Right lobe of liver (tissue), 6 donors: ENCODE data around the gene NDUFA5. TPM values are rescaled to one million over a fixed set of nuclear protein-coding genes. Genes with fewer than 3 reads are reported as not detected.

ENCODE experiments used
- ATAC-seq, 4 donors: fragments of 200-7000 bp; cut with Tn5 transposase; one replicate each; pipeline ENCODE4 v1.9.1; 2020; ENCODE audit warnings: mild to moderate bottlenecking in 4 of 4, moderate library complexity in 4 of 4
- DNase-seq, 3 donors: peaks; one replicate each; pipeline ENCODE4 v3.0.0-alpha.2; 2020
- H3K27ac ChIP-seq, 3 donors: fragments of 200-600 bp; one replicate each; pipeline ENCODE4 v1.8.0; 2022
- H3K27me3 ChIP-seq, 2 donors: fragments of 200-600 bp; one replicate each; pipeline ENCODE4 v1.8.0; 2022
- H3K36me3 ChIP-seq, 4 donors: fragments of 200-600 bp; sonication (generic) in 1 of 4; one replicate each; pipeline versions ENCODE4 v1.5.1 to v1.8.0; 2017 to 2022; ENCODE audit warnings: control low read depth in 1 of 4
- H3K4me1 ChIP-seq, 4 donors: fragments of 200-600 bp; sonication (generic) in 1 of 4; one replicate each; pipeline versions ENCODE4 v1.5.1 to v1.8.0; 2017 to 2022; ENCODE audit warnings: control low read depth in 1 of 4
- H3K4me3 ChIP-seq, 3 donors: fragments of 200-600 bp; one replicate each; pipeline ENCODE4 v1.8.0; 2022
- H3K9me3 ChIP-seq, 4 donors: fragments of 200-600 bp; sonication (generic) in 1 of 4; one replicate each; pipeline versions ENCODE4 v1.5.1 to v1.8.0; 2017 to 2022; ENCODE audit warnings: control low read depth in 1 of 4
- CTCF ChIP-seq, 4 donors: fragments of 200-600 bp in 3 of 4; fragments of 450-650 bp in 1 of 4; IDR thresholded peaks; one replicate each; pipeline versions ENCODE4 v1.5.1 to v1.8.0; 2016 to 2022; ENCODE audit warnings: antibody characterized with exemption in 4 of 4, mild to moderate bottlenecking in 2 of 4
- POLR2A ChIP-seq: fragments of 450-650 bp; IDR thresholded peaks from one replicate; pipeline ENCODE4 v1.6.1; 2017; ENCODE audit warnings: antibody characterized with exemption, mild to moderate bottlenecking
- WGBS: methylation state at CpG from one replicate; pipeline ENCODE4 v1.1.6; 2018; ENCODE audit warnings: low coverage, low lambda C conversion rate; ENCODE audit not compliant: insufficient coverage; ENCODE audit errors: missing lambda C conversion rate; 5-methylcytosine and 5-hydroxymethylcytosine counted together
- intact Hi-C, 2 donors: fragments of 100-400 bp; cut with DNase I; formaldehyde crosslinking; loops; one replicate each; pipeline versions ENCODE4 v1.11.2 to v1.14.1; 2022
- total RNA-seq, 6 experiments: library from RNA; depleted of rRNA in 2 of 6; stranded (reverse); fragments of >200 nt in 2 of 6; fragmentation: NEBNext Ultra II Directional in 3 of 6; extraction: Animal tissue kit (Norgen Biotek cat#: 25700) in 3 of 6; gene quantifications; one replicate each; pipeline versions ENCODE4 v1.1.0 to v1.2.4, GENCODE V29; 2016 to 2023
- donor health status: DM: no; HTN: yes; CAD: no.
- donor health status: DM: no; HTN: no; CAD: no.
- donor health status: DM: no; HTN: no; CAD: no.
- donor health status: DM: no; HTN: yes; CAD: no.
- donor health status: DM: no; HTN: yes; CAD: no.

Gene NDUFA5
- total RNA-seq, 6 experiments from 2014 or later: 23.4 to 50.4 (median 44.0) TPM

DNA sequence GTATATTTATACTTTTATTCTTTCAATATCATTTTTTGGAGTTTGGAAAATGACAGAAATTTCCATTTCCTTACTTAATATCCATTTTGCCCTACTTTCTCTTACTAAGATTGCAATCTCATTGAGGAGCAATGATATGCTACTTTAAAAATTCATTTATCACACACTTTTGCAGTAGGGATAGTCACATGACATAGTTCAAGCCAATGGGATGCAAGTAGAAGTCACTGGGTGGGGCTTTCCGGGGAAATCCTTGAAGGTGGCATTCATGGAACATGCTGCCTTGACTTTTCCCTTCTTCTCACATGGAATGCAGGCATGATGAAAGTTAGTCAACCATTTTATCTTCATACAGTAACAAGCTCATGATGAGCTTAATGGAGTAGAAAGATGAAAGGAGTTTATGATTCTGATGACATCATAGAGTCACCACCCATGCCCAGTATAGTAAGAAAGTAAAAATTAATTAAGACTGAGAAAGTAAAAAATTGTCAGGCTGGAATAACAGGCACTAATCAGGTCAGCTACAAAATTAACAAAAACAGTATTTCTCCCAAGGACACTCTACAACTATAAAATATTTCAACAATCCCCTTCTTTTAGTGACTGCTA is 56.6 kb downstream of the NDUFA5 start:
- Histone ChIP-seq H3K36me3 (no peaks in the 10 kb centered on the region), H3K4me3 (no peak overlapping the region), H3K27ac (no peak overlapping the region), H3K4me1 (no peaks in the 10 kb centered on the region), H3K9me3 (no peaks in the 10 kb centered on the region), H3K27me3 (no peaks in the 10 kb centered on the region)
- TF ChIP-seq POLR2A (no peak), CTCF (IDR thresholded peaks at IDR 0.05) (no peak)
- ATAC-seq (no peak), DNase-seq (no peak)
- WGBS: 60% methylated on average over 1 of the region's 1 CpG
- intact Hi-C loops: no loop called here

DNA sequence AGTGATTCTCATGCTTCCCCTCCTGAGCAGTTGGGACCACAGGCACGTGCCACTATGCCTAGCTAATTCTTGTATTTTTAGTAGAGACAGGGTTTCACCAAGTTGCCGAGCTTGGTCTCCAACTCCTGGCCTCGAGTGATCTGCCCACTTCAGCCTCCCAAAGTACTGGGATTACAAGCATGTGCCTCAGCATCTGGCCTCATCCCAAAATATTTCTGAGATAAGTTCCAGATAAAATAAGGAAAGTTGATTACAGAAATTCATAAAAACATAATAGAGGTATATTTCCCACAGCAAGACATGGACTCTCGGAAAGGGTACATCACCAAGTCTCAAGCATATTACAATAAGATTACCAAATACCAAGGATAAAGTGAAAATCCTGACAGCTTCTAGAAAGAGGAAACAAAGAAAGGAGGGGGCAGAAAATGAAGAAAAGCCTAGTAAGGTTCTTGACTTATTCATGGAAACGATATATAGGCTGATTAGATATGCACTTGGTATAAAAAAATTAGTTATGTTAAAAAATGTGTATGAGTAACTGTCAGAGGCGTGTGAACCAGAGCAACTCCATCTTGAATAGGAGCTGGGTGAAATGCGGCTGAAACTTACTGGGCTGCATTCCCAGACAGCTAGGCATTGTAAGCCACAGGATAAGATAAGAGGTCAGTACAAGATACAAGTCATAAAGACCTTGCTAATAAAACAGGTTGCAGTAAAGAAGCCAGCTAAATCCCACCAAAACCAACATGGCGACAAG is 58.2 kb downstream of the NDUFA5 start:
- no peak overlapping the region for H3K27ac ChIP-seq
- H3K9me3 ChIP-seq: no peaks in the 10 kb centered on the region
- H3K36me3 ChIP-seq: no peaks in the 10 kb centered on the region
- no peaks in the 10 kb centered on the region for H3K4me1 ChIP-seq
- ATAC-seq (no peak), DNase-seq (no peak)
- WGBS: 60% methylated on average over 8 of the region's 8 CpGs
- no peak overlapping the region for H3K4me3 ChIP-seq
- TF ChIP-seq CTCF (IDR thresholded peaks at IDR 0.05) (no peak), POLR2A (no peak)
- intact Hi-C loops: no loop called here
- no peaks in the 10 kb centered on the region for H3K27me3 ChIP-seq

DNA sequence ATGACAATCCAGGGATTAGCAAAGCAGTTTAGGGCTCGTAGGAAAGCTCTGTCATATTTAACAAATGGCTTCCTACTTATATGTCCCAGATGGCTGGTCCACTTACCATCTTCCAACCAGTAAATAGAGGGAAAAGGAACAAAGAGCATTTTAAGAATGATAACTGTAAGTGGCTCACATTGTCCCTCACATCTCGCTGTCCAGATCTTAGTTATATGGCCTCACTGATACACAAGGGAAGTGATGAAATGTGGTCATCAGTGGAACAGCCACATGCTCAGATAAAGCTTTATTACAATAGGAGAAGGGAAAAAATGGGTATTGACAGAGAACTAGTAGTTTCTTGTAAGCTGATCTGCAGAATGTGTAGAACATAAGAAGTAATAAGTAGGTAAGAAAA is 59.0 kb downstream of the NDUFA5 start:
- Histone ChIP-seq H3K9me3 (no peaks in the 10 kb centered on the region), H3K27me3 (no peaks in the 10 kb centered on the region), H3K4me1 (no peaks in the 10 kb centered on the region), H3K27ac (no peak overlapping the region), H3K36me3 (no peaks in the 10 kb centered on the region), H3K4me3 (no peak overlapping the region)
- no peak for ATAC-seq
- DNase-seq: no peak
- WGBS: 40% methylated on average over 2 of the region's 2 CpGs
- intact Hi-C loops: no loop called here
- no peak for TF ChIP-seq POLR2A
- TF ChIP-seq CTCF (IDR thresholded peaks at IDR 0.05): no peak

DNA sequence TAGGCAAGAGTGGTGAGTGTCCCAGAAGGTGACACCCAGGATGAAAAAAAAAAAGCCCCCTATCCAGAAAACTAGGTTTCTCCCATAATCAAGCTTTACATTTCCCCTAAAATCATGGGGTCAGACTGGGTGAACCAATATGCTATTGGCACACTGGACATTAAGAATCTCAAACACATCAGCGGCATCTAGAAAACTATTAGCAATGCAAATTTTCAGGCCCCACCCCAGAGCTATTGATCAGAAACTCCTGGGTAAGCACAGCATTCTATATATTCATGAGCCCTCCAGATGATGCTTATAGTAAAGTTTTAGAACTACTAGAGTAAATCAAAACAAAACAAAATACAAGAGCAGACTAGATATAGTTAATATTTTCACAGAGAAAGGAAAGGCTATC is 59.6 kb downstream of the NDUFA5 start:
- no peak for DNase-seq
- Histone ChIP-seq H3K27ac (no peak overlapping the region), H3K27me3 (no peaks in the 10 kb centered on the region), H3K4me1 (no peaks in the 10 kb centered on the region), H3K36me3 (no peaks in the 10 kb centered on the region), H3K4me3 (no peak overlapping the region), H3K9me3 (no peaks in the 10 kb centered on the region)
- intact Hi-C loops: no loop called here
- WGBS: 57% methylated on average over 1 of the region's 1 CpG
- ATAC-seq: no peak
- TF ChIP-seq CTCF (IDR thresholded peaks at IDR 0.05): no peak
- no peak for TF ChIP-seq POLR2A
